Tibial nerve (tissue), 3 donors: ENCODE data around the gene MTTP.

ENCODE experiments used
- POLR2A ChIP-seq, 2 donors: fragments of 450-650 bp; IDR thresholded peaks; one replicate each; pipeline ENCODE4 v1.6.1; 2017; ENCODE audit warnings: antibody characterized with exemption in 2 of 2, mild to moderate bottlenecking in 2 of 2, moderate library complexity in 2 of 2
- TF ChIP-seq, protein P1 (sequence below), 5 experiments: fragments of 200-600 bp in 3 of 5; fragments of 450-650 bp in 2 of 5; sonication (generic) in 3 of 5; IDR thresholded peaks; one replicate each; pipeline ENCODE4 v1.5.1; 2016 to 2019; ENCODE audit warnings: antibody characterized with exemption in 5 of 5, mild to moderate bottlenecking in 3 of 5, moderate library complexity in 2 of 5

DNA sequence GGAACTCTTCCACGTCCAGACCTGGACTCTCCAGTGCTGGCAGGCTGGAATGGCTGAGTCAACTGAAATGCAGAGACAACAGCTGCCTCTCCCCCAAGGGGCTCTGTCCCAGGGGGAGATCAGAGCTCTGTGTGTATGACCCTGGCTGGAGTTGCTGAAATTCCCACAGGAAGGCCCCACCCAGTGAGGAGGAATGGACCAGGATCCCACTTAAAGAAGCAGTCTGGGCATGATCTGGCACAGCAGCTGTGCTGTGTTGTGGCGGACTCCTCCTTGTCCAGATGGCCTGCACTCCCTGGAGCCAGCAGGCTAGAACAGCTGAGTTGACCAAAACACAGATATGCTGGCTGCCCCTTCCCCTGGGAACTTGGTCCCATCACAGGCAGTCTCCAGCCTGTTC is 38.4 kb upstream of the MTTP start:
- TF ChIP-seq, protein P1, sequence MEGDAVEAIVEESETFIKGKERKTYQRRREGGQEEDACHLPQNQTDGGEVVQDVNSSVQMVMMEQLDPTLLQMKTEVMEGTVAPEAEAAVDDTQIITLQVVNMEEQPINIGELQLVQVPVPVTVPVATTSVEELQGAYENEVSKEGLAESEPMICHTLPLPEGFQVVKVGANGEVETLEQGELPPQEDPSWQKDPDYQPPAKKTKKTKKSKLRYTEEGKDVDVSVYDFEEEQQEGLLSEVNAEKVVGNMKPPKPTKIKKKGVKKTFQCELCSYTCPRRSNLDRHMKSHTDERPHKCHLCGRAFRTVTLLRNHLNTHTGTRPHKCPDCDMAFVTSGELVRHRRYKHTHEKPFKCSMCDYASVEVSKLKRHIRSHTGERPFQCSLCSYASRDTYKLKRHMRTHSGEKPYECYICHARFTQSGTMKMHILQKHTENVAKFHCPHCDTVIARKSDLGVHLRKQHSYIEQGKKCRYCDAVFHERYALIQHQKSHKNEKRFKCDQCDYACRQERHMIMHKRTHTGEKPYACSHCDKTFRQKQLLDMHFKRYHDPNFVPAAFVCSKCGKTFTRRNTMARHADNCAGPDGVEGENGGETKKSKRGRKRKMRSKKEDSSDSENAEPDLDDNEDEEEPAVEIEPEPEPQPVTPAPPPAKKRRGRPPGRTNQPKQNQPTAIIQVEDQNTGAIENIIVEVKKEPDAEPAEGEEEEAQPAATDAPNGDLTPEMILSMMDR (IDR thresholded peaks at IDR 0.05): no peak
- no peak for TF ChIP-seq POLR2A (IDR thresholded peaks at IDR 0.05)
